Right atrium auricular region (tissue), 2 donors: ENCODE measurements around the gene C1orf232. TPM values are rescaled to one million over a fixed set of nuclear protein-coding genes. Genes with fewer than 3 reads are reported as not detected.

Experiments
- DNase-seq: peaks from one replicate; pipeline ENCODE4 v3.0.0-alpha.2; 2019; ENCODE audit warnings: low spot score
- H3K27ac ChIP-seq, 2 donors: fragments of 200-600 bp; sonication (generic); 1 replicate in 1 of 2; 2 replicates in 1 of 2; pipeline ENCODE4 v1.5.1; 2016 to 2019
- H3K27me3 ChIP-seq, 2 donors: fragments of 200-600 bp; sonication (generic); one replicate each; pipeline versions ENCODE4 v1.5.1 to v1.6.0; 2017 to 2019
- H3K36me3 ChIP-seq: fragments of 200-600 bp; sonication (generic); one replicate; pipeline ENCODE4 v1.5.1; 2016
- H3K4me1 ChIP-seq, 2 donors: fragments of 200-600 bp; sonication (generic); one replicate each; pipeline versions ENCODE4 v1.5.1 to v1.6.0; 2017 to 2019
- H3K4me3 ChIP-seq, 2 donors: fragments of 200-600 bp; sonication (generic); 1 replicate in 1 of 2; 2 replicates in 1 of 2; pipeline ENCODE4 v1.5.1; 2017 to 2019; ENCODE audit warnings: mild to moderate bottlenecking in 1 of 2, moderate library complexity in 1 of 2
- H3K9me3 ChIP-seq, 2 donors: fragments of 200-600 bp; sonication (generic); one replicate each; pipeline ENCODE4 v1.5.1; 2019
- CTCF ChIP-seq, 2 donors: fragments of 200-600 bp; sonication (generic); IDR thresholded peaks; one replicate each; pipeline ENCODE4 v1.5.1; 2019; ENCODE audit warnings: antibody characterized with exemption in 2 of 2
- total RNA-seq, 2 donors: library from RNA; depleted of rRNA; stranded (reverse); fragments of >200 nt; gene quantifications; one replicate each; pipeline ENCODE4 v1.1.0, GENCODE V29; 2016

Gene C1orf232
- total RNA-seq, 2 donors from 2014 or later, result not detected

- H3K27ac ChIP-seq, result no peak within 1 kb of the TSS
- H3K9me3 ChIP-seq, result no peaks in the 10 kb centered on the region
- TF ChIP-seq CTCF (IDR thresholded peaks at IDR 0.05), result no peak
- no peak for DNase-seq
- H3K27me3 ChIP-seq, result no peaks in the 10 kb centered on the region
- H3K4me1 ChIP-seq, result no peaks in the 10 kb centered on the region
- H3K4me3 ChIP-seq, result no peak within 1 kb of the TSS
- no peaks in the 10 kb centered on the region for H3K36me3 ChIP-seq
These were observed 8.5 kb upstream of the C1orf232 start, which contains the start of gene CNKSR1 for GRCh38 chr1:26177182-26177684. TSS of gene CNKSR1 (plus strand) at chr1:26177491. CDS start at chr1:26177548, 57 bp downstream.

GRCh38 chr1:26175346-26175745, 6.6 kb upstream of the C1orf232 start:
- H3K9me3 ChIP-seq, result no peaks in the 10 kb centered on the region
- no peak for TF ChIP-seq CTCF (IDR thresholded peaks at IDR 0.05)

GRCh38 chr1:26171084-26172072, 2.6 kb upstream of the C1orf232 start, which contains the start of gene ZNF593OS:
TSS of gene ZNF593OS (minus strand) at chr1:26171832. CDS start at chr1:26171661, 171 bp downstream.
- TF ChIP-seq CTCF (IDR thresholded peaks at IDR 0.05), result no peak
- Histone ChIP-seq H3K9me3 (no peaks in the 10 kb centered on the region), H3K36me3 (no peaks in the 10 kb centered on the region), H3K27me3 (no peaks in the 10 kb centered on the region), H3K27ac (no peak within 1 kb of the TSS), H3K4me3 (peak within 1 kb of the TSS in 1 of 2 donors; percentile 67), H3K4me1 (peaks cover 0 to 16% of the 10 kb centered on the region in 2 donors)
- DNase-seq, result no peak

More at GRCh38 chr1:26175346-26175745, 6.6 kb upstream of the C1orf232 start:
- DNase-seq, result no peak
- H3K27ac ChIP-seq, result no peak overlapping the region
- no peaks in the 10 kb centered on the region for H3K27me3 ChIP-seq
- H3K4me3 ChIP-seq, result no peak overlapping the region
- peaks cover 0 to 8% of the 10 kb centered on the region in 2 donors for H3K4me1 ChIP-seq
- H3K36me3 ChIP-seq, result no peaks in the 10 kb centered on the region

GRCh38 chr1:26170472-26170821, 1.7 kb upstream of the C1orf232 start:
- Histone ChIP-seq H3K36me3 (no peaks in the 10 kb centered on the region), H3K27ac (peak overlapping the region; percentile 74 to 79), H3K27me3 (no peaks in the 10 kb centered on the region), H3K9me3 (no peaks in the 10 kb centered on the region), H3K4me1 (peaks cover 0 to 16% of the 10 kb centered on the region in 2 donors), H3K4me3 (peak overlapping the region; percentile 67 to 76)
- DNase-seq, result no peak
- no peak for TF ChIP-seq CTCF (IDR thresholded peaks at IDR 0.05)

- H3K4me3 ChIP-seq, result peak within 1 kb of the TSS; percentile 67 to 76
- H3K27me3 ChIP-seq, result no peaks in the 10 kb centered on the region
- peak; percentile 84 to 94 for TF ChIP-seq CTCF (IDR thresholded peaks at IDR 0.05)
- peaks cover 0 to 18% of the 10 kb centered on the region in 2 donors for H3K4me1 ChIP-seq
- H3K27ac ChIP-seq, result peak within 1 kb of the TSS; percentile 74 to 79
- peak; percentile 93 for DNase-seq
- H3K9me3 ChIP-seq, result no peaks in the 10 kb centered on the region
- no peaks in the 10 kb centered on the region for H3K36me3 ChIP-seq
These were observed 1.1 kb upstream of the C1orf232 start, which contains the start of gene ZNF593 for GRCh38 chr1:26169669-26170471. TSS of gene ZNF593 (plus strand) at chr1:26169908. CDS start at chr1:26169984, 76 bp downstream.
